ENCODE measurements around the gene MAN1B1.

DNA sequence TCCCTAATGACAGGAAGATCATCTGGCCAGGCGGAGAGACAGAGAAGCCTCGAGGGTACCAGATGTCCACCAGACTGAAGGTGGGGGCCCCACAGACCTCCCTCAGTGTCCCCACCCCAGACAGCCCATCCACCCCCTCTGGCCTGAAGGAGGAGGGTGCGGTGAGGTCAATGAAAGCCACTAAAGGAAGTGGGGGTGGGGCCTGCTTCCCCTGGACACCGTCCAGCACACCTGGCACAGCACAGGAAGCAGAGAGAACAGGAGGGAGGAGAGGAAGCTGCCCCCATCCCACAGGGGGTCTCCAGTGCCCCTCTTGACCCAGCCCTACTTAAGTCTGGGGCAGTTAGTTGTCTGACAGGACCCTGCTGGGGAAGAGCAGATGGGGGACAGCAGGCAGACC lies 71.8 kb downstream of the MAN1B1 start:
- no peak for TF ChIP-seq POLR2AphosphoS5 (IDR thresholded peaks at IDR 0.05; ENCODE audit: insufficient read depth, low read depth, low read length)
- no peak for TF ChIP-seq EZH2 (IDR thresholded peaks at IDR 0.05; ENCODE audit: borderline replicate concordance, low read depth, low read length, severe bottlenecking)
- no peak for TF ChIP-seq MYC (IDR thresholded peaks at IDR 0.05; ENCODE audit: low read depth, low read length)
- TF ChIP-seq, protein P1, sequence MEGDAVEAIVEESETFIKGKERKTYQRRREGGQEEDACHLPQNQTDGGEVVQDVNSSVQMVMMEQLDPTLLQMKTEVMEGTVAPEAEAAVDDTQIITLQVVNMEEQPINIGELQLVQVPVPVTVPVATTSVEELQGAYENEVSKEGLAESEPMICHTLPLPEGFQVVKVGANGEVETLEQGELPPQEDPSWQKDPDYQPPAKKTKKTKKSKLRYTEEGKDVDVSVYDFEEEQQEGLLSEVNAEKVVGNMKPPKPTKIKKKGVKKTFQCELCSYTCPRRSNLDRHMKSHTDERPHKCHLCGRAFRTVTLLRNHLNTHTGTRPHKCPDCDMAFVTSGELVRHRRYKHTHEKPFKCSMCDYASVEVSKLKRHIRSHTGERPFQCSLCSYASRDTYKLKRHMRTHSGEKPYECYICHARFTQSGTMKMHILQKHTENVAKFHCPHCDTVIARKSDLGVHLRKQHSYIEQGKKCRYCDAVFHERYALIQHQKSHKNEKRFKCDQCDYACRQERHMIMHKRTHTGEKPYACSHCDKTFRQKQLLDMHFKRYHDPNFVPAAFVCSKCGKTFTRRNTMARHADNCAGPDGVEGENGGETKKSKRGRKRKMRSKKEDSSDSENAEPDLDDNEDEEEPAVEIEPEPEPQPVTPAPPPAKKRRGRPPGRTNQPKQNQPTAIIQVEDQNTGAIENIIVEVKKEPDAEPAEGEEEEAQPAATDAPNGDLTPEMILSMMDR (IDR thresholded peaks at IDR 0.05; ENCODE audit: extremely low read depth in 1 of 2, insufficient read depth in 1 of 2, low read depth in 1 of 2, low read length in 2 of 2): no peak
- no peak for TF ChIP-seq POLR2A (IDR thresholded peaks at IDR 0.05; ENCODE audit: low read depth, low read length)
- TF ChIP-seq, protein P2, sequence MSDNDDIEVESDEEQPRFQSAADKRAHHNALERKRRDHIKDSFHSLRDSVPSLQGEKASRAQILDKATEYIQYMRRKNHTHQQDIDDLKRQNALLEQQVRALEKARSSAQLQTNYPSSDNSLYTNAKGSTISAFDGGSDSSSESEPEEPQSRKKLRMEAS (IDR thresholded peaks at IDR 0.05; ENCODE audit: insufficient read depth, insufficient read length): no peak

Measured in endothelial cell of umbilical vein (primary cell).